Right atrium auricular region (tissue), 2 donors: ENCODE data around the gene CACFD1. TPM values are rescaled to one million over a fixed set of nuclear protein-coding genes. Genes with fewer than 3 reads are reported as not detected.

Source experiments
- DNase-seq: peaks from one replicate; pipeline ENCODE4 v3.0.0-alpha.2; 2019; ENCODE audit warnings: low spot score
- H3K27ac ChIP-seq, 2 donors: fragments of 200-600 bp; sonication (generic); 1 replicate in 1 of 2; 2 replicates in 1 of 2; pipeline ENCODE4 v1.5.1; 2016 to 2019
- H3K27me3 ChIP-seq, 2 donors: fragments of 200-600 bp; sonication (generic); one replicate each; pipeline versions ENCODE4 v1.5.1 to v1.6.0; 2017 to 2019
- H3K36me3 ChIP-seq: fragments of 200-600 bp; sonication (generic); one replicate; pipeline ENCODE4 v1.5.1; 2016
- H3K4me1 ChIP-seq, 2 donors: fragments of 200-600 bp; sonication (generic); one replicate each; pipeline versions ENCODE4 v1.5.1 to v1.6.0; 2017 to 2019
- H3K4me3 ChIP-seq, 2 donors: fragments of 200-600 bp; sonication (generic); 1 replicate in 1 of 2; 2 replicates in 1 of 2; pipeline ENCODE4 v1.5.1; 2017 to 2019; ENCODE audit warnings: mild to moderate bottlenecking in 1 of 2, moderate library complexity in 1 of 2
- H3K9me3 ChIP-seq, 2 donors: fragments of 200-600 bp; sonication (generic); one replicate each; pipeline ENCODE4 v1.5.1; 2019
- CTCF ChIP-seq, 2 donors: fragments of 200-600 bp; sonication (generic); IDR thresholded peaks; one replicate each; pipeline ENCODE4 v1.5.1; 2019; ENCODE audit warnings: antibody characterized with exemption in 2 of 2
- total RNA-seq, 2 donors: library from RNA; depleted of rRNA; stranded (reverse); fragments of >200 nt; gene quantifications; one replicate each; pipeline ENCODE4 v1.1.0, GENCODE V29; 2016

The CACFD1 gene
- total RNA-seq, 2 donors from 2014 or later: 11.9 to 12.4 TPM

- no peak for TF ChIP-seq CTCF (IDR thresholded peaks at IDR 0.05)
- no peaks in the 10 kb centered on the region for H3K27me3 ChIP-seq
- no peak within 1 kb of the TSS for H3K27ac ChIP-seq
- no peaks in the 10 kb centered on the region for H3K9me3 ChIP-seq
- no peak for DNase-seq
- no peaks in the 10 kb centered on the region for H3K36me3 ChIP-seq
- H3K4me3 ChIP-seq: no peak within 1 kb of the TSS
- peaks cover 0 to 15% of the 10 kb centered on the region in 2 donors for H3K4me1 ChIP-seq
Observed at GRCh38 chr9:133421615-133422542, 37.9 kb upstream of the CACFD1 start, which contains the start of gene ADAMTS13. Gene ADAMTS13, plus strand, starts transcription at chr9:133422367. Its CDS starts 77 bp downstream, at chr9:133422444.

GRCh38 chr9:133423216-133423615 is 36.6 kb upstream of the CACFD1 start:
- no peak for DNase-seq

GRCh38 chr9:133424187-133424586 is 35.6 kb upstream of the CACFD1 start:
- TF ChIP-seq CTCF (IDR thresholded peaks at IDR 0.05): no peak
- Histone ChIP-seq H3K4me3 (no peak overlapping the region), H3K27me3 (peaks cover 0 to 4% of the 10 kb centered on the region in 2 donors), H3K4me1 (peaks cover 0 to 12% of the 10 kb centered on the region in 2 donors), H3K36me3 (no peaks in the 10 kb centered on the region), H3K27ac (no peak overlapping the region), H3K9me3 (no peaks in the 10 kb centered on the region)
- no peak for DNase-seq

More at GRCh38 chr9:133423216-133423615, 36.6 kb upstream of the CACFD1 start:
- H3K9me3 ChIP-seq: no peaks in the 10 kb centered on the region
- H3K27ac ChIP-seq: no peak overlapping the region
- no peak for TF ChIP-seq CTCF (IDR thresholded peaks at IDR 0.05)
- H3K4me3 ChIP-seq: no peak overlapping the region
- H3K36me3 ChIP-seq: no peaks in the 10 kb centered on the region
- peaks cover 0 to 11% of the 10 kb centered on the region in 2 donors for H3K4me1 ChIP-seq
- H3K27me3 ChIP-seq: peaks cover 0 to 1% of the 10 kb centered on the region in 2 donors

GRCh38 chr9:133425049-133425632 is 34.6 kb upstream of the CACFD1 start:
- H3K27me3 ChIP-seq: peaks cover 0 to 4% of the 10 kb centered on the region in 2 donors
- no peak for DNase-seq
- H3K4me3 ChIP-seq: no peak overlapping the region
- H3K36me3 ChIP-seq: no peaks in the 10 kb centered on the region
- no peak overlapping the region for H3K27ac ChIP-seq
- peaks cover 0 to 18% of the 10 kb centered on the region in 2 donors for H3K4me1 ChIP-seq
- no peak for TF ChIP-seq CTCF (IDR thresholded peaks at IDR 0.05)
- no peaks in the 10 kb centered on the region for H3K9me3 ChIP-seq

- peaks cover 0 to 4% of the 10 kb centered on the region in 2 donors for H3K27me3 ChIP-seq
- no peaks in the 10 kb centered on the region for H3K9me3 ChIP-seq
- H3K27ac ChIP-seq: no peak overlapping the region
- peaks cover 0 to 18% of the 10 kb centered on the region in 2 donors for H3K4me1 ChIP-seq
- TF ChIP-seq CTCF (IDR thresholded peaks at IDR 0.05): no peak
- H3K36me3 ChIP-seq: no peaks in the 10 kb centered on the region
- H3K4me3 ChIP-seq: no peak overlapping the region
- DNase-seq: no peak
Observed at GRCh38 chr9:133426011-133426410, 33.8 kb upstream of the CACFD1 start.
